Duodenal mucosa (tissue), 2 donors: Measurements from ENCODE around the gene TMEM170A.
A peak's percentile ranks its signal among the peaks of the same experiment; 100 is the strongest.
"Not testable (repeated sequence)": the region's sequence is repeated elsewhere in the genome, so short reads cannot be mapped to it uniquely, and the experiment has no call there.

Source experiments
- H3K27ac ChIP-seq: one replicate; pipeline ENCODE4 v1.7.0; 2013; ENCODE audit warnings: low read depth, low read length
- H3K27me3 ChIP-seq, 2 donors: one replicate each; pipeline ENCODE4 v1.7.0; 2013; ENCODE audit warnings: low read length in 2 of 2, control low read depth in 1 of 2; ENCODE audit not compliant: insufficient read depth in 2 of 2, control insufficient read depth in 1 of 2
- H3K36me3 ChIP-seq, 2 donors: one replicate each; pipeline ENCODE4 v1.7.0; 2013; ENCODE audit warnings: low read length in 2 of 2, control low read depth in 1 of 2; ENCODE audit not compliant: insufficient read depth in 2 of 2, control insufficient read depth in 1 of 2
- H3K4me1 ChIP-seq, 2 donors: one replicate each; pipeline ENCODE4 v1.7.0; 2013; ENCODE audit warnings: low read length in 2 of 2, control low read depth in 1 of 2; ENCODE audit not compliant: insufficient read depth in 2 of 2, control insufficient read depth in 1 of 2
- H3K4me3 ChIP-seq, 2 donors: one replicate each; pipeline ENCODE4 v1.7.0; 2013; ENCODE audit warnings: low read length in 2 of 2, low read depth in 1 of 2
- H3K9ac ChIP-seq, 2 donors: one replicate each; pipeline ENCODE4 v1.7.0; 2013; ENCODE audit warnings: low read length in 2 of 2, low read depth in 1 of 2
- H3K9me3 ChIP-seq, 2 donors: one replicate each; pipeline ENCODE4 v1.7.0; 2013; ENCODE audit warnings: low read length in 2 of 2, control low read depth in 1 of 2; ENCODE audit not compliant: control insufficient read depth in 1 of 2

TMEM170A gene

GRCh38 chr16:75429621-75430403 lies 34.7 kb downstream of the TMEM170A start:
- Histone ChIP-seq H3K9ac (no peak overlapping the region), H3K36me3 (no peaks in the 10 kb centered on the region), H3K27ac (no peak overlapping the region), H3K27me3 (no peaks in the 10 kb centered on the region), H3K4me1 (peaks cover 10% of the 10 kb centered on the region in 2 donors), H3K9me3 (no peaks in the 10 kb centered on the region), H3K4me3 (no peak overlapping the region)

- not testable (repeated sequence) for H3K36me3 ChIP-seq, H3K4me1 ChIP-seq, H3K4me3 ChIP-seq, H3K9me3 ChIP-seq, H3K27ac ChIP-seq, H3K27me3 ChIP-seq, H3K9ac ChIP-seq
These were observed 38.0 kb downstream of the TMEM170A start for GRCh38 chr16:75426524-75426923.

- H3K4me1 ChIP-seq = peaks cover 8 to 11% of the 10 kb centered on the region in 2 donors
- not testable (repeated sequence) for H3K36me3 ChIP-seq, H3K9me3 ChIP-seq, H3K4me3 ChIP-seq, H3K9ac ChIP-seq, H3K27me3 ChIP-seq, H3K27ac ChIP-seq
These were observed 40.3 kb downstream of the TMEM170A start for GRCh38 chr16:75424105-75424762.

DNA sequence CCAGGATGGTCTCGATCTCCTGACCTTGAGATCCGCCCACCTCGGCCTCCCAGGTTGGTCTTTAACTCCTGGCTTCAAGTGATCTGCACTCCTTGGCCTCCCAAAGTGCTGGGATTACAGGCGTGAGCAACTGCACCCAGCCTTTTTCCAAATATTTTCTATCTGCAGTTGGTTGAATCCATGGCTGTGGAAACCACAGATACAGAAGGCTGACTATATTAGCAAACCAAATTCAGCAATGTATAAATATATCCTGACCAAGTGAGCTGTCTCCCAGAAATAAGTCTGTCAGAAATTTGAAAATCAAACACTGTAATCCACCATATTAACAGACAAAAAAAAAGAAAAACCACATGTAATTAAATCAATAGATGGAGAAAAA lies 40.8 kb downstream of the TMEM170A start:
- H3K9ac ChIP-seq = no peak overlapping the region
- no peaks in the 10 kb centered on the region for H3K36me3 ChIP-seq
- no peaks in the 10 kb centered on the region for H3K9me3 ChIP-seq
- no peak overlapping the region for H3K27ac ChIP-seq
- no peaks in the 10 kb centered on the region for H3K27me3 ChIP-seq
- peaks cover 8 to 11% of the 10 kb centered on the region in 2 donors for H3K4me1 ChIP-seq
- H3K4me3 ChIP-seq = no peak overlapping the region

DNA sequence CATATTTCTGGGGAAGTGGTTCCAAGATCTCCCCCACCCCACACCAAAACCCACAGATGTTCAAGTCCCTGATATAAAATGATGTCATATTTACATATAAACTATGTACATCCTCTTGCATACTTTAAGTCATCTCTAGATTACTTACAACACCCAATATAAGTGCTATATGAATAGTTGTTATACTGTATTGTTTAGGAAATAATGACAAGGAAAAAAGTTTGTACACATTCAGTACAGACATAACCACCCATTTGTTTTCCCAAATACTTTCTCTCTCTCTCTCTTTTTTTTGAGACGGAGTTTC lies 42.7 kb downstream of the TMEM170A start:
- Histone ChIP-seq H3K27me3 (no peaks in the 10 kb centered on the region), H3K4me1 (peaks cover 8 to 11% of the 10 kb centered on the region in 2 donors), H3K9me3 (no peaks in the 10 kb centered on the region), H3K9ac (peak overlapping the region in 1 of 2 donors; percentile 26), H3K27ac (no peak overlapping the region), H3K4me3 (no peak overlapping the region), H3K36me3 (no peaks in the 10 kb centered on the region)

GRCh38 chr16:75420987-75421819 lies 43.3 kb downstream of the TMEM170A start:
- Histone ChIP-seq H3K9ac (peak overlapping the region in 1 of 2 donors; percentile 26), H3K9me3 (no peaks in the 10 kb centered on the region), H3K36me3 (no peaks in the 10 kb centered on the region), H3K27me3 (no peaks in the 10 kb centered on the region), H3K4me1 (peaks cover 8 to 11% of the 10 kb centered on the region in 2 donors), H3K4me3 (peak overlapping the region; percentile 34 to 39), H3K27ac (no peak overlapping the region)

DNA sequence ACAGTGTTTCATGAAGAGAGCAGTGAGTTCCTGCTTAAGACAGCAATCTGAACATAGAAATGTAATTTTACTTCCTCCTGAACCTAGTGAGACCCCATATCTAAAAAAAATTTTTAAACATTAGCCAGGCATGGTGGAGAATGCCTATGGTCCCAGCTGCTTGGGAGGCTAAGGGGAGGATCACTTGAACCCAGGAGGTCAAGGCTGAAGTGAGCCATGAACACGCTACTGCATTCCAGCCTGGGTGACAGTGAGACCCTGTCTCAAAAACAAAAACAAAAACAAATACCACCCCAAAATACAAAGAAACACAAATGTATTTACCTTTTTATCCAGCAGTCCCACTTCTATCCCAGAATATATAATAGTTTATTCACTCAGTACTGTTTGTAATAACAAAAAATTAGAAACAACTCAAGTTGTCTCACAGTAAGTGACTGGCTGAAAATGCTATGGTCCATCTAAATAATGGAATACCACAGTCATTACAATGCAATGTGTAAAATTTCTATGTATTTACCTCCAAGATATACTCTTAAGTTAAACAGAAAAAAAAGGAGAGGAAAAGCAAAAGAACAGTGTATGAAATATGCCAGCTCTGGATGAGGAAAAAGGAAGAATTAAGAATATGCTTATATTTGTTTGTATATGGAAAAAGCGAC lies 47.5 kb downstream of the TMEM170A start:
- peaks cover 3 to 7% of the 10 kb centered on the region in 2 donors for H3K36me3 ChIP-seq
- H3K27me3 ChIP-seq = no peaks in the 10 kb centered on the region
- H3K4me3 ChIP-seq = no peak overlapping the region
- no peak overlapping the region for H3K27ac ChIP-seq
- H3K9me3 ChIP-seq = no peaks in the 10 kb centered on the region
- peaks cover 8 to 11% of the 10 kb centered on the region in 2 donors for H3K4me1 ChIP-seq
- H3K9ac ChIP-seq = no peak overlapping the region

GRCh38 chr16:75415169-75415905 lies 49.2 kb downstream of the TMEM170A start:
- Histone ChIP-seq H3K4me3 (no peak overlapping the region), H3K9me3 (no peaks in the 10 kb centered on the region), H3K4me1 (no peaks in the 10 kb centered on the region), H3K27ac (no peak overlapping the region), H3K9ac (no peak overlapping the region), H3K36me3 (peaks cover 11 to 19% of the 10 kb centered on the region in 2 donors), H3K27me3 (no peaks in the 10 kb centered on the region)

DNA sequence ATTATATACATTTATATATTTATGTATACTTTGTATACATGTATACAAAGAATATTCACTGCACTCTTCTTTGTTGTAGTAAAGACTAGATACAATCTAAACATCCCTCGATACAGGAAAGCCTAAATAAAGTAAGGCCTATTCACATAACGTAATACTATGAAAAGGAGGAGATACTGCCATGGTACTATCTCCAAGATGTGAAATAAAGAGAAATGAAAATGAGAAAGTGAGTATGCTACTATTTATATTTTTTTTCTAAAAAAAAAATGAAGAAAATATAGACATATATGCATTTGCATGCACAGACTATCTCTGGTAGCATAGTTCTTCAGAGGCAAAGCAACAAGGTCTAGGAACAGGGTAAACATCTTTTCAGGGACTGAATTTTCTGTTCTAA lies 50.5 kb downstream of the TMEM170A start:
- peaks cover 11 to 25% of the 10 kb centered on the region in 2 donors for H3K36me3 ChIP-seq
- H3K9ac ChIP-seq = no peak overlapping the region
- H3K27me3 ChIP-seq = no peaks in the 10 kb centered on the region

More for the DNA sequence above, 50.5 kb downstream of the TMEM170A start:
- no peak overlapping the region for H3K27ac ChIP-seq
- no peaks in the 10 kb centered on the region for H3K4me1 ChIP-seq
- H3K4me3 ChIP-seq = no peak overlapping the region
- no peaks in the 10 kb centered on the region for H3K9me3 ChIP-seq
